HFFc6 (cell line): ENCODE data around the gene FBXL16. TPM values are rescaled to one million over a fixed set of nuclear protein-coding genes. Genes with fewer than 3 reads are reported as not detected.

Source experiments
- DNase-seq: peaks from one replicate; pipeline ENCODE4 v3.0.0-alpha.2; 2018
- H3K27ac Mint-ChIP-seq: 2 replicates; pipeline ENCODE4 v1.8.0; 2020; ENCODE audit warnings: mild to moderate bottlenecking, mixed read lengths
- H3K27me3 Mint-ChIP-seq: 2 replicates; pipeline ENCODE4 v1.8.0; 2021; ENCODE audit warnings: mild to moderate bottlenecking, moderate library complexity, mixed read lengths; ENCODE audit not compliant: insufficient read depth
- H3K36me3 Mint-ChIP-seq: 2 replicates; pipeline ENCODE4 v1.8.0; 2021; ENCODE audit warnings: low read depth, mixed read lengths
- H3K4me1 Mint-ChIP-seq: 2 replicates; pipeline ENCODE4 v1.8.0; 2020; ENCODE audit warnings: low read depth, mixed read lengths
- H3K4me3 Mint-ChIP-seq: 2 replicates; pipeline ENCODE4 v1.8.0; 2020; ENCODE audit warnings: mild to moderate bottlenecking, moderate library complexity, mixed read lengths
- H3K9me3 Mint-ChIP-seq: 2 replicates; pipeline ENCODE4 v1.8.0; 2020; ENCODE audit warnings: mild to moderate bottlenecking, mixed read lengths
- total RNA-seq, 6 experiments: library from RNA; stranded (reverse); fragmentation: NEBNext Ultra II Directional; extraction: Animal tissue kit (Norgen Biotek cat#: 25700); gene quantifications; 2 replicates in 1 of 6; 3 replicates in 5 of 6; pipeline ENCODE4 v1.2.3, GENCODE V29; 2021
- TF ChIP-seq, protein P1 (sequence below): fragments of 200-600 bp; sonication (generic); IDR thresholded peaks from 2 replicates; pipeline ENCODE4 v1.5.0; 2021; ENCODE audit warnings: antibody characterized with exemption, mild to moderate bottlenecking

The FBXL16 gene
- total RNA-seq, 6 experiments from 2014 or later, result 0.05 TPM; not detected in 5

DNA sequence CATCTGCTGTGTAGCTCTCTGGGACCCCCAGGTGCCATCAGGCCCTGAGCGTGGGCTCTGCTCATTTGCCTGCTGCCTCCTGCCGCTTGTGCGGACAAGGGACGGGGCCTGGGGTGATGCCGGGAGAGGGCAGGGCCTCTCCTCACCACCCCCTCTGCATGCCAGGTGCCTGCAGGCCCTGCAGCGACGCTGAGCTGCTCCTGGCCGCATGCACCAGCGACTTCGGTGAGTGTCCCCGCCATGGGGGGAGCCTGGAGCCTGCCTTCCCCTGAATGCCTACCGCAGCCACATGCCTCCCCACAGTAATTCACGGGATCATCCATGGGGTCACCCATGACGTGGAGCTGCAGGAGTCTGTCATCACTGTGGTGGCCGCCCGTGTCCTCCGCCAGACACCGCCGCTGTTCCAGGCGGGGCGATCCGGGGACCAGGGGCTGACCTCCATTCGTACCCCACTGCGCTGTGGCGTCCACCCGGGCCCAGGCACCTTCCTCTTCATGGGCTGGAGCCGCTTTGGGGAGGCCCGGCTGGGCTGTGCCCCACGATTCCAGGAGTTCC lies 11.2 kb upstream of the FBXL16 start:
- no peak for DNase-seq
- Mint-ChIP-seq H3K27me3 (peaks cover 9% of the 10 kb centered on the region; the same call in 1 of the 2 replicates), H3K36me3 (no peaks in the 10 kb centered on the region), H3K4me3 (peak overlapping the region; percentile 87; the same call in 1 of the 2 replicates), H3K4me1 (peaks cover 36% of the 10 kb centered on the region), H3K27ac (no peak overlapping the region), H3K9me3 (no peaks in the 10 kb centered on the region)
- TF ChIP-seq, protein P1, sequence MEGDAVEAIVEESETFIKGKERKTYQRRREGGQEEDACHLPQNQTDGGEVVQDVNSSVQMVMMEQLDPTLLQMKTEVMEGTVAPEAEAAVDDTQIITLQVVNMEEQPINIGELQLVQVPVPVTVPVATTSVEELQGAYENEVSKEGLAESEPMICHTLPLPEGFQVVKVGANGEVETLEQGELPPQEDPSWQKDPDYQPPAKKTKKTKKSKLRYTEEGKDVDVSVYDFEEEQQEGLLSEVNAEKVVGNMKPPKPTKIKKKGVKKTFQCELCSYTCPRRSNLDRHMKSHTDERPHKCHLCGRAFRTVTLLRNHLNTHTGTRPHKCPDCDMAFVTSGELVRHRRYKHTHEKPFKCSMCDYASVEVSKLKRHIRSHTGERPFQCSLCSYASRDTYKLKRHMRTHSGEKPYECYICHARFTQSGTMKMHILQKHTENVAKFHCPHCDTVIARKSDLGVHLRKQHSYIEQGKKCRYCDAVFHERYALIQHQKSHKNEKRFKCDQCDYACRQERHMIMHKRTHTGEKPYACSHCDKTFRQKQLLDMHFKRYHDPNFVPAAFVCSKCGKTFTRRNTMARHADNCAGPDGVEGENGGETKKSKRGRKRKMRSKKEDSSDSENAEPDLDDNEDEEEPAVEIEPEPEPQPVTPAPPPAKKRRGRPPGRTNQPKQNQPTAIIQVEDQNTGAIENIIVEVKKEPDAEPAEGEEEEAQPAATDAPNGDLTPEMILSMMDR, result no peak

DNA sequence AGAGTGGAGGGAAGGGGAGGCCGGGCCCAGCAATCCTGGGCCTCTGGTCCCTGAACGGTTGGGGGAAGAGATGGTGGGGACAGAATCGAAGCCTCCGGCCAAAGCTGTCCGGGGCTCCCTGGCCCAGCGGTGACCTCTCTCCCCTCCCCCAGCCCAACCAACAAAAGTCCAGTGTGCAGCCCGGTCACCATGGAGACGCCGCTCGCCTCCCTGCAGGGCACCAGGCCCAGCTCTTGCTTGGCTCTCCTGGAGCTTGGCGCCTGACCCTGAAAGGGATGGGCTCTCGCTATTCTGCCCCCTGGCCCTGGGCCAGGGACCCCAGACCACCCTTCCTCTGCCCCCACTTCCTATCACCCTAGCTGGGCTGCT lies 10.6 kb upstream of the FBXL16 start:
- TF ChIP-seq, protein P1, result no peak
- Mint-ChIP-seq H3K36me3 (no peaks in the 10 kb centered on the region), H3K9me3 (no peaks in the 10 kb centered on the region), H3K4me3 (peak overlapping the region; percentile 87), H3K27me3 (peaks cover 9% of the 10 kb centered on the region; the same call in 1 of the 2 replicates), H3K4me1 (peaks cover 36% of the 10 kb centered on the region), H3K27ac (peak overlapping the region; percentile 79)
- peak; percentile 39 for DNase-seq

DNA sequence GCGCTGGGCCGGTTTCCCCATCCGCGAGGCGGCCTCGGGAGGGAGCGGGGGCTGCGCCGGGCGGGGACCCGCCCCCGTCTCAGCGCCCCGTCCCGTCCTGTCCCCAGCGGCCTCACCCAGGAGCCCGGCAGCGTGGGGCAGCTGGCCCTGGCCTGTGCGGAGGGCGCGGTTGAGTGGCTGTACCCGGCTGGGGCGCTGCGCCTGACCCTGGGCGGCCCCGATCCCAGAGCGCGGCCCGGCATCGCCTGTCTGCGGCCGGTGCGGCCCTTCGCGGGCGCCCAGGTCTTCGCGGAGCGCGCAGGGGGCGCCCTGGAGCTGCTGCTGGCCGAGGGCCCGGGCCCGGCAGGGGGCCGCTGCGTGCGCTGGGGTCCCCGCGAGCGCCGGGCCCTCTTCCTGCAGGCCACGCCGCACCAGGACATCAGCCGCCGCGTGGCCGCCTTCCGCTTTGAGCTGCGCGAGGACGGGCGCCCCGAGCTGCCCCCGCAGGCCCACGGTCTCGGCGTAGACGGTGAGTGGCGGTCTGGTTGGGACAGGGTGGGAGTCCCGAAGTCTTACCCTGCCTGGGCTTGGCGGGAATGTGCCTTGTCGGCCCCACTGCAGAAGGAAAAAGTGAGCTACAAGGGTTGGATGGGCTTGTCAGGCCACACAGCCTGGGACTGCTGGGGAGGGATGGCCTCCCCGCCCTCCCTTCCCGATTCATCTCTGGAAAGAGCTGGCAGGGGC lies 10.0 kb upstream of the FBXL16 start:
- Mint-ChIP-seq H3K4me3 (peak overlapping the region; percentile 87), H3K9me3 (no peaks in the 10 kb centered on the region), H3K27ac (peak overlapping the region; percentile 79), H3K4me1 (peaks cover 36% of the 10 kb centered on the region), H3K27me3 (peaks cover 9% of the 10 kb centered on the region; the same call in 1 of the 2 replicates), H3K36me3 (no peaks in the 10 kb centered on the region)
- TF ChIP-seq, protein P1, result peak; percentile 60
- no peak for DNase-seq

DNA sequence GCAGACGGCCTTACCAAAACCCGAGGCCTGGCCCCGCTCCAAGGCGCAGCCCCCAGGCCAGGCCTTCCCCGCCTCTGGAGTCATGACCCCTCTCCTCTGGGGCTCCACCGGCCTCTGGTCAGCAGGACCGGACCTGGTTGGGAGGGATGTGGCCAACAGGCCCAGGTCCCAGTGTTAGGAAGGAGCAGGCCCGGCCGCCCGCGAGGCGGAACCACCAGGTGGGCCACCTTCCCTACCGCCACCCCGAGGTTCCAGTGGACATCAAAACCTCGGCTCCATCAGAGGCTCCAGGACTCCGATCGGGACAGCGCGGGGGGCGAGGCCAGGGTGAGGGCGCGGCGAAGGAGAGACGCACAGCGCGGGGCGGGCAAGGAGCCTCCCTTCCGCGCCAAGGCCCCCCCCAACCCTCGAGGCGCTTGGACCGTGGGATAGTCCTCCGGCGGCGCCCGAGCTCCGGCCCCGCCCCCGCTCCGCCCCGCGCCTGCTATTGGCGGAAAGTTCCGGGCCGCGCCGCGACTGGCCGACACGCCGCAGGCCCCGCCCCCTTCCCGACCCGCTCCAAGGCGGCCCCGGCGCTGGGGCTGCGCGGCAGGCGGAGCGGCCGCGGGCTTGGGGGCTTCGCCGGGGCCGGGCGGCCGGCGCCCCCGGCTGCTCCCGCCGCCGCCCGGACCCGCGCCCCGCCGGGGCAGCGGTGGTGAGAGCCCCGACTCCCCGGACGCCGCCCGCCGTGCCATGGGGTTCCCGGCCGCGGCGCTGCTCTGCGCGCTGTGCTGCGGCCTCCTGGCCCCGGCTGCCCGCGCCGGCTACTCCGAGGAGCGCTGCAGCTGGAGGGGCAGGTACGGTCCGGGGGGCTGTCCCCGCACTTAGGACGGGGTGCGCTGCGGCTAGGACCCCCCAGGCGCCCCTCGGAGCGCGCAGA lies 9.2 kb upstream of the FBXL16 start, which contains the start of gene METRN:
METRN (plus strand) TSS at position 561 of the 919 bp plus-strand sequence; CDS start at position 733, 172 bp downstream.
- H3K4me1 Mint-ChIP-seq, result peaks cover 35% of the 10 kb centered on the region
- peak within 1 kb of the TSS; percentile 87 for H3K4me3 Mint-ChIP-seq
- H3K27me3 Mint-ChIP-seq, result peaks cover 4% of the 10 kb centered on the region; the same call in 1 of the 2 replicates
- TF ChIP-seq, protein P1, result no peak
- DNase-seq, result peak; percentile 80
- no peaks in the 10 kb centered on the region for H3K9me3 Mint-ChIP-seq
- H3K27ac Mint-ChIP-seq, result peak within 1 kb of the TSS; percentile 79
- H3K36me3 Mint-ChIP-seq, result no peaks in the 10 kb centered on the region

DNA sequence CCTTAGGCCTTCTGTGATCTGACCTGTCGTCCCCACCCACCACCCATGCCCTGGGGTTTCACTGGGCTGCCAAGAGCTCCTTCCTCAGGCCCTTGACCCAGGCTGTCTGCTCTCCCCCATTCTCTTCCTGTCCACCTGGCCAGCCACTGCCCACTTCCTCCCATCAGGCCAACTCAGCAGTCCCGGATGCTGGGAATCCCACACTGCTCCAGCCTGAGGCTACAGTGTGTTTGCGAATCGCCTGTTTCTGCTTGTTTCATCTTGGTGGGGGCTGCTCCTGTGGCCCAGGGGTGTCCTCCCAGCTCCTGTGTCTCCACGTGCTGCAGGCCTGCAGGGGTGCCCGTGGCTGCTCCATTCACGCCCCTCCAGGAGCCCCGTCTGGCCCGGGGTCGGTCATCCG lies 8.5 kb upstream of the FBXL16 start:
- Mint-ChIP-seq H3K27me3 (0 out of 2 replicates have a peak, but pooled peaks cover 2% of the 10 kb centered on the region), H3K27ac (no peak overlapping the region), H3K9me3 (no peaks in the 10 kb centered on the region), H3K4me3 (no peak overlapping the region), H3K36me3 (no peaks in the 10 kb centered on the region), H3K4me1 (peaks cover 27% of the 10 kb centered on the region)
- TF ChIP-seq, protein P1, result no peak
- DNase-seq, result no peak
